ENCODE data around the gene LCLAT1.

GRCh38 chr2:30541680-30542079 is 94.6 kb downstream of the LCLAT1 start:
- TF ChIP-seq CTCF (IDR thresholded peaks at IDR 0.05; ENCODE audit: low read depth, low read length) (no peak), EZH2phosphoT487 (IDR thresholded peaks at IDR 0.05; ENCODE audit: low read depth) (no peak)

Measured in OCI-LY3 (cell line).